ENCODE results near the gene STAC.

- TF ChIP-seq, protein P1, sequence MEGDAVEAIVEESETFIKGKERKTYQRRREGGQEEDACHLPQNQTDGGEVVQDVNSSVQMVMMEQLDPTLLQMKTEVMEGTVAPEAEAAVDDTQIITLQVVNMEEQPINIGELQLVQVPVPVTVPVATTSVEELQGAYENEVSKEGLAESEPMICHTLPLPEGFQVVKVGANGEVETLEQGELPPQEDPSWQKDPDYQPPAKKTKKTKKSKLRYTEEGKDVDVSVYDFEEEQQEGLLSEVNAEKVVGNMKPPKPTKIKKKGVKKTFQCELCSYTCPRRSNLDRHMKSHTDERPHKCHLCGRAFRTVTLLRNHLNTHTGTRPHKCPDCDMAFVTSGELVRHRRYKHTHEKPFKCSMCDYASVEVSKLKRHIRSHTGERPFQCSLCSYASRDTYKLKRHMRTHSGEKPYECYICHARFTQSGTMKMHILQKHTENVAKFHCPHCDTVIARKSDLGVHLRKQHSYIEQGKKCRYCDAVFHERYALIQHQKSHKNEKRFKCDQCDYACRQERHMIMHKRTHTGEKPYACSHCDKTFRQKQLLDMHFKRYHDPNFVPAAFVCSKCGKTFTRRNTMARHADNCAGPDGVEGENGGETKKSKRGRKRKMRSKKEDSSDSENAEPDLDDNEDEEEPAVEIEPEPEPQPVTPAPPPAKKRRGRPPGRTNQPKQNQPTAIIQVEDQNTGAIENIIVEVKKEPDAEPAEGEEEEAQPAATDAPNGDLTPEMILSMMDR (IDR thresholded peaks at IDR 0.05), result no peak
- no peak for TF ChIP-seq POLR2AphosphoS5 (IDR thresholded peaks at IDR 0.05)
Observed at GRCh38 chr3:36487616-36488015, 107.3 kb downstream of the STAC start.

Measured in stomach (tissue), 4 donors.